Fibroblast of skin of right quadriceps (primary cell): ENCODE measurements around the gene MDGA2.
A peak's percentile ranks its signal among the peaks of the same experiment; 100 is the strongest.

ENCODE experiments used
- DNase-seq: peaks from one replicate; pipeline ENCODE4 v3.0.0-alpha.2; 2013

The MDGA2 gene

DNA sequence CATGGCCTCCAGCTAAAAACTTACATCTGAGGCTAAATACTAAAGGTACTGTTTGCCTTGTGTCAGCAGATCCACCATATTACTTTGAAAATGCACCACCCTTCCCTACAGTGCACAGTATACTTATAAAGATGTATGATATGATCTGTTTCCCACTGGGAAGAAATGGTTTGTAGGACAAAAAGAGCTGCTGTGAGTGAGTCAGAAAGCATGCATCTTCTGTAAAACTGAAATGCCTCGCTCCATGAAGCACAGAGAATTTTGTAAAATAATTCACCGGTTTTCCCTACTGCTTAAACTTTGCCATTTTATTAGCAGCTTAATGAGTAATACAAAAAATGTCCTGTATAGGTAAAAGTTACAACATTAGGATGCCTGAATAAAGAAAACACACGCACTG, 68.8 kb downstream of the MDGA2 start:
- no peak for DNase-seq

DNA sequence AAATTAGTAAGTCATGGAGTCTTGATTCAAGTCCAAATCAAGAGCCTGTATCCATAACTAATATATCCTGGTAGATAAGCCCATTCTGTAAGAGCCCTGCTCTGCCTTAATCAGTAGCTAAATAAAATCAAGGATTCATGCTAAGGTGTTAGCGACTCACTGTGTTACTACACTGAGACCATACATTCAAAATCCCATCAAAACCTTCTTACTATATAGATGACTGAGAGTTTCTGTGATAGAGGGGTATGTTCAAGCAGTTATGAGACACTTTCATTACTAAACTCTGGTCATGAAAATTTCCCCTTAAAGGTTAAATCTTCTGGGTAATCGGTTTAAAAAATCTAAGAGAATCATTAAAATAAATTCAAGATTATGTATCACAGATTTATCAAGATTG, 78.5 kb downstream of the MDGA2 start:
- DNase-seq, result no peak

DNA sequence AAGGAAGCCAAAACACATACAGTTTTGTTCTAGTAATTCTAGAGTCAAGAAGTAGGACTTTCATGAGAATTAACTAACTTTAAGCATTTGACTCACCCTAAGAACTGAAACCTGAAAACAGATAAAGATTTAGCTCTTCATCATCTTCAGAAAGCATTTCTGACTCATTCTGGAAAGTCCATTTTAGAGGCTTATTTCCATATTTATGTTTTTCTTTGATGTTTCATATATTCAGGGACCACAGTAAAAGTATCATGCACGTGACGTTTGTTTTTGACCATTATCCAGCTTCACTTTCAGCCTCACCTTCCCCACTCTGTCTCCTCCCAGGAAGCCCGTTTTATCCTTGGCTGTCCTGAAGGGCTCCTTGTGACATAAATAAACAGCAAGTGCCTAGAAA, 79.2 kb downstream of the MDGA2 start:
- no peak for DNase-seq

DNA sequence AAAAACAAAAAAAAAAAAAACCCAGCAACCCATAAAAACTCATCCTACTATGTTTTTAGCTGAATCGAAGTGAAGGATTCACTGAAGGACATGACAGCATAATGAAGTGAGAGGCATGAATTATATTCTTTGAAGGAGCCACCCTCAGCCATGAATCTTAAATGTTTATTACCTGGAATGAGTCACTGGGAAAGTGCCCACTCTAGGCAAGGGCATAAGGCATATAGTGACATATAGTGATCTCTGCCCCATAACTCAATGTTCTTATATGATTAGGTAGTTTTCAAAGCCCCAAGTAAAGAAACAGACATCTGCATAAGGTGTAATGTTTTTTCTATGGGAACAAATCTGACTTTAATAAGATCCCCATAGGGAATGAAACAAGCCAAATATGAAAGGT, 79.9 kb downstream of the MDGA2 start:
- no peak for DNase-seq

DNA sequence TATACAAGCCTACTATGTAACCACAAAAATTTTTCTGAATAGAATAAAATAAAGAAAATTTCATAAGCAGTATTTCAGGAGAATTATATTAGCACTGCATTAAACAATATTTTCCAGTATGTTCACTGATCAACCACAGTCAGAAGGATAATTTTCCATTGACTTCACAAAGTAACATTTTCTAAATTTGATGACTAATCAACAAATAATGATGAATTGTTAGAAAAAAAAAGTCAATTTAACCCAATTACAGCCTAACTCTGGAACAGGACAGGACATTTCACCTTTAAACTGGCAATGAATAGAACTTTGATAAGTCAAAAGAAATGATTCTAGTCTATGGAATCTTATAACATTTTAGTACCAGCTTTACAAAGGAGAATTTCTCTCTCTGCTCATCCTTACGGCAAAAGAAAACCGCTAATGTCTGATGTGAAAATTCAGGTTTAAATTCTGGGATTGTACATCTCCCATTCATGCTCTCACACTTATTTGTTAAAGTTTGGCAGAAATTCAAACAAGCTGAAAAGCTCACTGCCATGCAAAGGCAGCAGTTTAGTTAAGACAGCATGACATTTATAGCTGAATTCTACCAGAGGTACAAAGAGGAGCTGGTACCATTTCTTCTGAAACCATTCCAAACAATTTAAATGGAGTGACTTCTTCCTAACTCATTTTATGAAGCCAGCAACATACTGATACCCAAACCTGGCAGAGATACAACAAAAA, 84.5 kb downstream of the MDGA2 start:
- no peak for DNase-seq

DNA sequence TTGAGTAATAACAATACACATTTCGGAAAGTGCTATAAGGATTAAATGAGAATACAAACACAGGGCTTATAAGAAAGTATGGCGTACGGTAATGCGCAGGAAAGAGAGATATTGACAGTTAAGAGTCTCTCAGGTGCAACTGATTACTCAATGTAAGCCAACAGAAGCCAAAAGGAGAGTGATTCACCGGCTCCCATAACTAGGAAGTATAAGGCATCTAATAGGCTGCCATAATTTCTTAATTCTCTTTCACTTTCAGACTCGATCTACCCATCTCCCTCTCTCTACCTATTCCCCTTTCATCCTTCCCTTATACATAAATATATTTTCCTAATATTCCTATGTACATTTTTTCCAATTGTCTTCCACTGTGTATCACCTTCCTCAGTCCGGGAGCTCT, 90.0 kb downstream of the MDGA2 start:
- no peak for DNase-seq

DNA sequence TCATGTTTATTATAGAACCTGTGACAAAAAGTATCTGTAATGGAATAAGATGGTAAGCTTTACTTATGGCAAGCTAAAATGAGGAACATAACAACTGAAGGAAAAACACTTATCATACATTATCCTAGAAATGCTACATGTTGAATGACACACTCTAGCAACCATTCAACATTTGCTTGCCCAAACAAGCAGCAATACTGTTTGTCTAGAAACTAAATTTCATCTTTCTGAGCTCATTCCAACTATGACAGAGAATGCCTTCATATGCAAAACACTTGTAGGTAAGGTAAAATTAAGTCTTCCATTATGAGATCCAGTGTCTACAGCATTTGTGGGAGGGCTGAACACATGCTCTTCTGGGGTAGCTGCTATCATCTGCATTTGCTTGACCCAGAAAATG, 108.1 kb downstream of the MDGA2 start:
- DNase-seq, result no peak

DNA sequence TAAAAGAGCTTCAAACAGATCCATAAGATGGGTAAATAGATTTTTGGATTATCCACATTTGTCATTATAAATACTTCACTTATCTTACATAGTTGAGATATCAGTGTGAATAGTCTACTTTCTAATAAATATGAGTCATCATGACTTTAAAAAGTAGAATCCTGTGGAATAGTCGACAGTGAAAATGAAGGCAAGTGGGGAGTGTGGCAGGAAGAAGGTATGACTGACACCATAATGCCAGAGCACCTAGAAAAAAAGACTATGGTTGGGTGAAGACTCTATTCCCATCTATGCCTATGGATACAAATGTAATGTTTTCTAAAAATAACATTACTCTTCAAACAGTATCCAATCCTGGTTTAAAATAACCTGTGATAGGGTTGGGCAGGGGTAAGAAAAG, 117.5 kb downstream of the MDGA2 start:
- DNase-seq, result no peak

DNA sequence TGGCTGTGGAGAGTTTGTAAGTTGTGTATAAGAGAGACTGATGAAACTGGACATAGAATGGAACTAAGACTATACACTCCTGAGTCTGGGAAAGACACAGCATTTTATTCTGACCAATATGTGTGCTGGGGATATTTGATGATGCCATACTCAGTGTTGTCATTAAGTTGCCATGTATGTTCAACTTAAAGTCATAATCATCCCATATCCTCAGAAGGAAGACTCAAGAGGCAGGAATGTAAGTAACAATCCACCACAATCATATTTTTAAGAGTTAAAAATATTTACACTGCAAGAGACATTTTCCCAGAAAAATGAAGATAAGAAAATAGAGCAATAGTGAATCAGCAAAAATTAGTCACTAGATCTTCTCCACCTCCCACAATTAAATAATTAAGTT, 120.1 kb downstream of the MDGA2 start:
- no peak for DNase-seq

DNA sequence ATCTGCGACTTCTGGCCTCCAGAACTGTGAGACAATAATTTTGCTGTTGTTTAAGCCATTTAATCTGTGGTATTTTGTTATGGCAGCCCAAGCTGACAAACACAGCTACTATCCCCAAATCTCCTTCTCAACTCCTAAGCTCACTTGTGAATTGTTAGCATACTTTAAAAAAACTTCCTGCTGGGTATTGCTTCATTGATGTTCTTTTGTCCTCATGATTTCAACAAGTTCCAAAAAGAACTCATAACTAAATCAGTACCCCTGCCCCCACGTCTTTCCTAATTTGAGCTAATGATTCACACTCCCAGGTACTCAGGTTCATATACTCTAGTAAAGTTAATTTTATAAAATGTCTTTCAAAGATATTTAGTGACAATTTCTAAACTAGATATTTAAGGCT, 125.5 kb downstream of the MDGA2 start:
- no peak for DNase-seq

DNA sequence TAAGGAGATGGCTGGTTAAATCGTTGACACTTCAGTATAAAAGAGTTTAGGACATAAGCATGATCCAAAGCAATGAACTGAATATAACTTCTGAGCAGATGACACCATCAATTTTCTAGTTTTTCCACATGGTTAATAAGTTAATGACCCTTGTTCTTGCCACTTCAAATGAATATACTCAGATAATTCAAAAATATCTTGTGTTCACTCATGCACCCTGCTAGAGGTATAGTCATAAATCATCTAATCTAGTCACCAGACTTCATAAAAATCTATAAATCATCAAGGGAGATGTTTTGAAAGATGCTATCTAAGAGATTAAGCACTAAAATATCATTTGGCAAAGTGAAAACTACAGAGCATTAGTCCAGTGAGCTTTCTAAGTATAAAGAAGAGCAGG, 131.9 kb downstream of the MDGA2 start:
- no peak for DNase-seq

DNA sequence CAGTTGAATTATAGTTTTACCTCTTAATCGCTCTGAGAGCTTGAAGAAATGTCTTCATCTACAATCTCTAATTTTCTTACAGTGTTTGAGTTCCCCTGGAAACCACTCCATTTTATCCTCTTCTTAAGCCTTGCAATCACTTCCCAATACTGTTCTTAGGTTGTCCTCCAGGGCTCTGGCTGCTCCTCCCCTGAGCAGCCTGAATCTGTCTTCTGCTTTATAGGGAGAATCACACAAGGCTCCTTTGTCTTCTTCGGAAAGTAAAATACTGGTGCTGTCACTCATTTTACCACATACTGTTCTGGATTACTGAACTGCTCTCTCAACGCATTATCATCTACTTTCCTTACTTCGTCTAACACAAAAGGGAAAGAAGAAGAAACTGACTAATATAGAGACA, 133.7 kb downstream of the MDGA2 start:
- no peak for DNase-seq

DNA sequence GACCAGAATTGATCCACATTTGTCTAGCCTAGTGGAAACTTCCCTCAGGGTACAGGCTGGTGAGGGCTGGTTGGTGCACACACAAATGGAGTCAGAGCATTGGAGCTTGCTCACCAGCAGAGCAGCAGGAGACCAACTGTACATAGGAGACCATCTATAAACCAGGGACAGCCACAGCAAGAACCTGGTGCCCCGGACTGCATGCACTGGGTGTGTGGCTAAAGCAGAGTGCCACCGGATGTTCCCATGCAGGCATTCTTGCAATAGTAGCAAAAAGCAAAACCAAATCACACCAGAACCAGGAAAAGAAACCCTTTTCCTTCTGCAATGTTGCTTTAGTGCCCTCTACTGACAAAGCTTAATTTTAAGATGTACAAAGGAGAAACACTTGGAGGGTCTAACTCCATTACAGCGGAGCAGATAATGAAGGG, 136.4 kb downstream of the MDGA2 start:
- DNase-seq, result peak; percentile 6

DNA sequence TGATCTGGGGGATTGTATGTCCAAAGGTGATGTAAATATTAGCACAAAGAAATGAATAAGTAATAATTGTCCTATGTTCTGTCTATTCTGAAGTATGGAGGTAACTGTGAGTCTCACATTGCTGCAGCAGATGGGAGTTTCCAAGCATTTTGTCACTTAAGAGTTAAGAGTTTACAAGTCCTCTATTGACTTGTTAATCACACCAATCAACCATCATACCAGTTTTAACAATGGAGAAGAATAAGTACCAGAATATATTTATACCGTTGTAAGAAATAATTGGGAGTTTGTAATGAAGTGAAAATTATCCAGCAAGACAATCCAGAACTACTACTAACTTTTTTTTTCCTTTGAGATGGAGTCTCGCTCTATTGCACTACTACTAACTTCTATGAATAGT, 139.1 kb downstream of the MDGA2 start:
- DNase-seq, result no peak

DNA sequence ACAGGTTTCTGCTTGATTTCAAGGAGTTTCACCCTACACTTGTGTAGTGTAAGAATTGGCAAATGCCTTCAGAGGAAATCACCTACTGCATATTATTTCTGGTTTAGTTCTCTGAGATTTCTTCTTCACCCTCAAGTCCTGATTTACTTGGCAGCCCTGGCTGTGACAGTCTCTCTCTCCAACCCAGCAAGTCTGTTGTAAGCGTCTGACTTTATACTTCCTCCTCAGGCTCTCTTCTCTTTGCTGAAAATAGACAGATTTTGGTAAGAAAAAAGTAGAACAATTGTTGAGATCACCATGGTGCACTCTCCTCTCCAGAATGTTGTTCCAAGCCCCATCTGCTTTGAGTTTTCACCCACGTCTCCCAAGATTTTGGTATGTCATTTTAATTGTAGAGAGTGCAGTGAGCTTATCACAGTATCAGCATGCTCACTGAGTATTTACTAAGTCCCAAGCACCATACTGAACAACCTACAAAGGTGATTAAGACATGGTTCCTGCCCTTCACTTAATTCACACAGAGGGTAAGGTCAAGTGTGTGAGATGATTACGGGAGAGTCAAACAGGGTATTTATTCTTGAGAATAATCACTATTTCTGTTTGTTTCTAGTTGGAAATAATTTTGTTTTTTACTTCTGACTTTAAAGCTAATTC, 148.7 kb downstream of the MDGA2 start:
- DNase-seq, result no peak

DNA sequence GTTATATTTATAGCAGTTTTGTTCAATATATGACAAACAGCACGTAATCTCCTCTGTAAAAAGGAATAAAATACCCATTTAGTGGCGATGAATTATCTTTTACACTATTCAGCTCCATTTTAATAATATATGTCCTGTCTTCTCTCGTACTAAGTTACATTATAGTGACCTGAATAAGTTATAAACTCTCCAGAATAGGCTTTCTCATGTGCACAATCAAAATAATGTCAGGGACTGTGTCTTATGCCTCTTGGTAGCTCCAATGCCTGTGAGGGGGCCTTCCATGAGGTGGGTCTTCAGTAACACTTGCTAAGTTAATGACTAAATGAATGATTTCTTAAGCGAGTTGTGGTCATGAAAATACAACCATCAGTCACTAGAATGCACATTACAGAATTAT, 150.9 kb downstream of the MDGA2 start:
- no peak for DNase-seq

DNA sequence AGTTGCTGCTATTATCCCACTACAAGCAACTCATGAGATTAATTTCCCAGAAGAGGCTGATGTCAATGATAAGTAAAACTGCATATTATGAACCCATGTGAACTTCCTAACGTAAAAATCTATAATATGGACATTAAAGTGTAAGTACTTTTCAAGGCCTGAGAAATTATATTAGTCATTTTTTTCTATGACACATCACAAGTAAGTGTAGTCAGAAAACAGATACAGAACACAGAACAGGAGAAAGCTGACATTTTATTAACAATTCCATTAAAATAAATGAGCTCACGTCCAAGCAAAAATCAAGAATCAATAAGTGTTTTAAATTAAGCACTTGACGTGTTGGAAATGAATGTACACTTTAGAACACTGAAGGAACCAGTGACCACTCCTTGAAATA, 155.0 kb downstream of the MDGA2 start:
- DNase-seq, result no peak

DNA sequence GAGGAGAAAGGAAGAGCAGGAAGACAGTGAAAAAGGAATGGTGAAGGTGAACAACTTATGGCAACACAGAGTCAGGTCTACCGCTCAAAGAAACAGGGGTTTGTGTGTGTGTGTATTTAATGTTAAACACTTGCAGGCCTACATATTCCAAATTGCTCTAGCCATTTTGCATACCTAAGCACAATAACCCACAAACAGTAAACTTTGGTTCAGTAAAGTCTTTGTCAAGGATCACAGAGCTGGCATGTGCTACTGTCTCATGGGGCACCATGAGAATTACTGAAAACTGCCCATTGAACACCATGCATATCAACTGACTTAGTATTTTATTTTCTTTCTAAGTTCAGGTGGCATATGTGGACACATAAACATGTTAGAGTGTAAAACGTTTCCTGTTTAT, 163.6 kb downstream of the MDGA2 start:
- DNase-seq, result no peak

DNA sequence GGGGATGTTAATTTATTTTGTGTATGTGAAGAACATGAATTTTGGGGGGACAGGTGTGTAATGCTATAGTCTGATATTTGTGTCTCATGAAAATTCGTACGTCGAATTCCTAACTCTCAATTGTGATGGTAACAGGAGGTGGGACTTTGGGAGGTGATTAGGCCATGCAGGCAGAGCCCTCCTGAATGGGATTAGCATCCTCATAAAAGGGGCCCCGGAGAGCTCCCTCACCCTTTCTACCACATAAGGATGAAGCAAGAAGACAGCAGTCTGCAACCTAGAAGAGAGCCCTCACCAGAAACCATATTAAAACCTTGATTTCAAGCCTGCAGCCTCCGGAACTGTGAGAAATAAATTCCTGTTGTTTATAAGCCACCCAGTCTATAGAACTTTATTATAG, 165.4 kb downstream of the MDGA2 start:
- no peak for DNase-seq

DNA sequence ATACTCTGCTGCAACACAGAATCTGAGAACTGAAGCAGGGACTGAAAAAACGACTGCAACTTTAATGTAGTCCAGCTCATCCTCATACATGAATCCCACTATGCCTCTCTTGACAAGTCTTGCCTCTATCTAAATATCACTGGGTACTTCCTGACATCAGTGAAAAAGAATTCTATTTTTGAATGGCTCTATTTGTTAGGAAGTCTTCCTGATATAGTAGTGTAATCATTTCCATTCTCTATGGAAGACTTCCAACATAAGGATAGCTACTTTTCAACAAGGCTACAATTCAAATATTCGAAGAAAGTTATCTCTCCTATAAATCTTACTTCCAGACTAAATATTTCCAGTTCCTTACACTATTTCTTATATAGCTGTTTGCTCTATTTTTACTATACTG, 167.5 kb downstream of the MDGA2 start:
- DNase-seq, result no peak

DNA sequence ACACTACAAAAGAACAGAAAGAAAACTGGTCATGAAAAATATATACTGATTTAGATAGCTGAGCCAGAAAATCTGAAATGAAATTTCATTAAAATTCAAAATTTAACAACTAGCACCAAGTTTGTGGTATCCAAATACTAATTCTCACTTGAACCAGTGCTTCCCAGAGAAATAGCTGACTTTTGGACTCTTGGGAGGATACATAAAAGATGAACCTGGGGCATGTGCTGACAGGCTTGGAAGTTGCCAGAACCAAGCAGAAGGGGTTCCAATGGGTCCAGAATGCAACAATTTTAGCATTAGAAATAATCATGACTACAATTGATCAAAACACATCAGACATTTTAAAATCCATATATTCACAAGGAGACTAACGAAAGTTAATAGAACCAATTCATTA, 175.0 kb downstream of the MDGA2 start:
- no peak for DNase-seq

DNA sequence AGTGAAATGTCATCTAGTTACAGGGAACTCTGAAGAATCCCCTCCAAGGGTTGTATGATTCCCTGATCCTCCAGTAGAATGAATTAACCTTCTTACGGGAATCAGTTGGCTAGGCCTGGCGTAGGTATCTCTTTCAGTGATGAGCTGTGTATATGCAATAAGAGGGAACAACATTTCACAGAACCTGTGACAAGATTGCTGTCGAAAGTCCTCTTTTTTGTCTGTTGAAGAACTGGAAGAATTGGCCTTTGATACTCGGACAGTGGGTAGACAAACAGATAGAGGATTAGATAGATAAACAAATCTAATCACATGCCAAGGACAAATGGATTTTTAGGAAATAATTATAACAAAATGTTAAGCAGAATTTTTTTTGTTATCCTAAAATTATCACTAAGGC, 184.6 kb downstream of the MDGA2 start:
- DNase-seq, result no peak

DNA sequence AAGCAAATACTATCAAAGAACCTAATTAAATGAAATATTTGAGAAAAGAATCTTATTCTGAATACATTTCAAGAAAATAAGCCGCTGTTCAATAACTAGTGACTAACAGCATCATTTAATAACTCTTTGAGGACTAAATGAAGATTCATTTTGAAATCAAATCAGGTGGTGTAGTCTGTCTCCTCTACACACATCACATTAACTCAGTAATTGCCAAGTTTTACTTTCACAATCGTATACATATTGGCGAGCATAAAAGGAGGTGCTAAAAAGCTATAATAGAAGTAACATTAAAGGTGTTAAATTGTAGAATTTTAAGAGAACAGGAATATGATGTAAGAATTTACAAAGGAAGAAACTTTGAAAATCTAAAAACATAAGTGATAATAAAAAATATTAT, 185.1 kb downstream of the MDGA2 start:
- DNase-seq, result no peak

DNA sequence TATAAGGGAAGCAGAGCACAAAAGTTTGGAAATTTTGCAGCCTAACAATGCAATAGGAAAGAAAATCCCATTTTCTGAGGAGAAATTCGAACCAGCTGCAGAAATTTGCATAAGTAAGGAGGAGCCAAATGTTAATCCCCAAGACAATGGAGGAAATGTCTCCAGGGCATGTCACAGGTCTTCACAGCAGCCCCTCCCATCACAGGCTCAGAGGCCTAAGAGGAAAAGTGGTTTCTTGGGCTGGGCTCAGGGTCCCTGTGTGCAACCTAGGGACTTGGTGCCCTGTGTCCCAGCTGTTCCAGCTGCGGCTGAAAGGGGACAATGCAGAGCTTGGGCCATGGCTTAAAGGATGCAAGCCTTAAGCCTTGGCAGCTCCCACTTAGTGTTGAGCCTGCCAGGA, 190.0 kb downstream of the MDGA2 start:
- DNase-seq, result no peak

DNA sequence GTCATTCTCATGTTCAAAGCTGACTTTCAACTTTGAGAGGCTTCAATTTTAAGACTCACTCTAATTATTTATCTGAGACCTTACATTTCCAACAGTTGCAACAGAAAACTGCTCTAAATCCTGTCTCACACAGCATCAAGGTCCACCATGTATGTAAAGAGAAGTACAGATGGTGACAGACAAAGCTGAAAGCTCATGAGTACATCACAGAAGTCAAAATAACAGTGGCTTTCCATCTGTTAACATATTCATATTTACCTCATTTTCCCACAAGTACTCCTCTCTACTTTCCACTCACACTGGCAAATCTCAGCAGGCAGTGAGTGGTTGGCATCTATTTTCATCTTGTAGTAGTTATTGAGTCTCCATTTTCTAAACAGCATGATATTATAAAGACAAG, 192.0 kb downstream of the MDGA2 start:
- DNase-seq, result no peak
